ENCODE data around the gene MAP3K12.

The MAP3K12 gene

DNA sequence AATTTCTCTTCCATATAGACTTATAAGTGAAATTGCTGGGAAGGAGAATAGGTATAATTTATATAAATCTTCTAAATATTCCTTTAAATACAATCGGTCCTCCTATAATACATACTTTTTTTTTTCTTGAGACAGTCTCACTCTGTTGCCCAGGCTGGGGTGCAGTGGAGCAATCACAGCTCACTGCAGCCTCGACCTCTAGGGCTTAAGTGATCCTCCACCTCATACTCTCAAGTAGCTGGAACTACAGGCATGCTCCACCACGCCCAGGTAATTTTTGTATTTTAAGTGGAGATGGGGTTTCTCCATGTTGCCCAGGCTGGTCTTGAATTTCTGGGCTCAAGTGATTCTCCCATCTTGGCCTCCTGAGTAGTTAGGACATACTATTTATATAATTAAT lies 37.7 kb upstream of the MAP3K12 start:
- no peak overlapping the region for H3K4me3 ChIP-seq (ENCODE audit: low read depth, low read length)
- CTCF ChIA-PET = no interaction called here
- TF ChIP-seq, protein P1, sequence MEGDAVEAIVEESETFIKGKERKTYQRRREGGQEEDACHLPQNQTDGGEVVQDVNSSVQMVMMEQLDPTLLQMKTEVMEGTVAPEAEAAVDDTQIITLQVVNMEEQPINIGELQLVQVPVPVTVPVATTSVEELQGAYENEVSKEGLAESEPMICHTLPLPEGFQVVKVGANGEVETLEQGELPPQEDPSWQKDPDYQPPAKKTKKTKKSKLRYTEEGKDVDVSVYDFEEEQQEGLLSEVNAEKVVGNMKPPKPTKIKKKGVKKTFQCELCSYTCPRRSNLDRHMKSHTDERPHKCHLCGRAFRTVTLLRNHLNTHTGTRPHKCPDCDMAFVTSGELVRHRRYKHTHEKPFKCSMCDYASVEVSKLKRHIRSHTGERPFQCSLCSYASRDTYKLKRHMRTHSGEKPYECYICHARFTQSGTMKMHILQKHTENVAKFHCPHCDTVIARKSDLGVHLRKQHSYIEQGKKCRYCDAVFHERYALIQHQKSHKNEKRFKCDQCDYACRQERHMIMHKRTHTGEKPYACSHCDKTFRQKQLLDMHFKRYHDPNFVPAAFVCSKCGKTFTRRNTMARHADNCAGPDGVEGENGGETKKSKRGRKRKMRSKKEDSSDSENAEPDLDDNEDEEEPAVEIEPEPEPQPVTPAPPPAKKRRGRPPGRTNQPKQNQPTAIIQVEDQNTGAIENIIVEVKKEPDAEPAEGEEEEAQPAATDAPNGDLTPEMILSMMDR (IDR thresholded peaks at IDR 0.05; ENCODE audit: insufficient read depth, low read length, missing control alignments) = no peak
- no peak for DNase-seq (ENCODE audit: low read depth, low spot score)
- POLR2A ChIA-PET = no interaction called here

DNA sequence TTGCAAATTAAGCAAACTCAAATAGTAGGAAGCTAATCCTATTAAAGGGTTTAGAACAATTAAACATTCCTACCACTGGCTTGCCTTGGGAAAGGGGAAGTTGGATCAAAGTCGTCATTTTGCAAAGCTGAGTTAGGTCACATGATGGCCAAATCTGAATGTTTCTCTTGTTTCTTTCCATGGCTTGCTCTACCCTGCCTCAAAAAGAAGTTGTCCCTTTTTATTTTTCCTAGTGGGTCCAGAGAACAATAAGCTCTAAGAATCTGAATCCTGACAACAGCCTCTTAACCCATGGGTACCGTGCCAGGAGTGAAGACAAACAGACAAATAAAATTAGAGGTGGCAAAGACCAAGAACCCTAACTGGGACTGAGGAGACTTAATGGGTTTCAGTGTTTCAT lies 34.2 kb upstream of the MAP3K12 start:
- no peak for DNase-seq (ENCODE audit: low read depth, low spot score)
- TF ChIP-seq, protein P1 (IDR thresholded peaks at IDR 0.05; ENCODE audit: insufficient read depth, low read length, missing control alignments) = no peak
- no peak overlapping the region for H3K4me3 ChIP-seq (ENCODE audit: low read depth, low read length)
- POLR2A ChIA-PET = no interaction called here
- CTCF ChIA-PET = interaction anchor here (1.0 to 6.6 kb wide), 6 partner anchors 11 to 212 kb away, joined by 3 to 44 read pairs (median 3); no protein-coding TSS in a partner anchor

DNA sequence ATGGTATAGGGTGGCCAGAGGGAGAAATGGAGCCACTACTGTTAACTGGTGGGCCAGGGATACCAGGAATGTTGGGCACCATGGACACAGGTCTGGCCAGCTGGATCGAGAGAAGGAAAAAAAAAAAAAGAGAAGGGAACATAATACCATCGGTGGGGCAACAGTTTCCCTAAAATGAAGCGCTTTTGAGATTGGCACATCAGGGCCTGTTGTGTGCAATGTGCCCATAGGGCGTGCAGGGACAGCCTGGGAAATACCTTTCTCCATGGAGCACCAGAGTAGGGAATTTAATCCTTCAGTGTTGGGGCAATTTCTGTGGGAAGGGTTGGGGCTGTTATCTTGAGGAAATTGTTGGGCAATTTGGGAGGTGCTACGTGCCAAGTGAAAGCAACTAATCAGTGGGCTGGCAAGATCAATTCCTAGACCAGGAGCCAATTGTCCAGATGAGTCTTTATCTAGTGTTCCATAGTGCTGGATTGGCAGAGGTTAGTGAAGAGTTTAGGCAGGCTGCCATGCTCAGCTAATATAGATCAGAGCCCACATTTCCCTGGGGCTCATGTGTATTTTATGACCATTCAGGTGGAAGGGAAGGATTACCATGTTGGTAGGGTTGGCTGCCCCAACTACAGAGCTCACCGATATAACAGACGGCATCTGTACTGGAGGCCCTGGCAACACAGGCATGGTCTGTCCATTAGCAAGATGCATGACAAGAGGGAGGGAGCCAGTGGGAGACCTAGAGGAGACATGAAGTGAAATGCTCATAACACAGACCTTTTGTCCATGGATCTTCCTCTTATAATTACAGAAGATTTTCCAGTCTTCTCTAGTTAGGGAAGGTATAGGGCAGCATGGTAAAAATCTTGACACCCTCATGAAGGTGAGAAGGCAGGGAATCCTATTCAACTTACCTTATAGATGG lies 33.5 kb upstream of the MAP3K12 start:
- TF ChIP-seq, protein P1 (IDR thresholded peaks at IDR 0.05; ENCODE audit: insufficient read depth, low read length, missing control alignments) = no peak
- ChIA-PET CTCF (interaction anchor here (1.0 to 6.6 kb wide), 9 partner anchors 8 to 214 kb away, joined by 3 to 44 read pairs (median 3); partner anchors contain the start of gene ATP5MC2), POLR2A (interaction anchor here (1.5 kb wide), 1 partner anchor 91 kb away, joined by 3 read pairs; no protein-coding TSS in a partner anchor)
- DNase-seq (ENCODE audit: low read depth, low spot score) = no peak
- H3K4me3 ChIP-seq (ENCODE audit: low read depth, low read length) = no peak overlapping the region

DNA sequence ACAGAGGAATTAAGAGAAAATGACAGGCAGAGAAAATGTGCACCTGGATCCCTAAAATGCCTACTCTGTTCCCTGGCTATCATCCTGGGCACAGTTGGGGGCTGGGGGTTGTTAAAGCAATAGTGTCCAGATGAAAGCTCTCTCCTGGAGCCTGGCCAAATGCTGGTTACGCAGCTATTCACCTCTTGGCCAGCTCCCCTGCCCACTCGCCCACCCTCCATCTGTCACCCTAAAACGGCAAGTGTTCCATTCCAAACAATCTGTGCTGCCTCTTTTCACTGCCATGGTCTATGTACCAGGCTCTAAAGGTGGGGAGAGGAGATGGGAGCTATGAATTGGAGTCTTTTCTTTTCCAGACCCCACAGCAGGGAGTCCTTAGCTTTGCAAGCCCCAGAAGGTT lies 32.8 kb upstream of the MAP3K12 start:
- TF ChIP-seq, protein P1 (IDR thresholded peaks at IDR 0.05; ENCODE audit: insufficient read depth, low read length, missing control alignments) = no peak
- no peak overlapping the region for H3K4me3 ChIP-seq (ENCODE audit: low read depth, low read length)
- POLR2A ChIA-PET = interaction anchor here (1.5 kb wide), 1 partner anchor 91 kb away, joined by 3 read pairs; no protein-coding TSS in a partner anchor
- CTCF ChIA-PET = interaction anchor here (0.9 to 6.6 kb wide), 7 partner anchors 9 to 215 kb away, joined by 3 to 44 read pairs (median 3); partner anchors contain the start of gene ATP5MC2
- DNase-seq (ENCODE audit: low read depth, low spot score) = no peak

DNA sequence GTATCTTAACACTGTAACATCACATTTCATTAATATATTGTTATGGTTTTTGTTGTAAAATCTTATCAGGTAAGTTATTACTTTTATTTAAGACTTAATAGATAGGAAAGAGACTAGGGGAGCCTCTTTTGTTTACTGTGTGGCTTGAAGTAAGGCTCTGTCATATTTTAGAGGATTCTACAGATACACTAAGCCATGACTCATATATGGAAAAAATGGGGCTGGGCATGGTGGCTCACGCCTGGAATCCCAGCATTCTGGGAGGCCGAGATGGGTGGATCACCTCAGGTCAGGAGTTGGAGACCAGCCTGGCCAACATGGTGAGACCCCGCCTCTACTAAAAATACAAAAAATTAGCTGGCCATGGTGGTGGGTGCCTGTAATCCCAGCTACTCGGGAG lies 31.7 kb upstream of the MAP3K12 start:
- TF ChIP-seq, protein P1 (IDR thresholded peaks at IDR 0.05; ENCODE audit: insufficient read depth, low read length, missing control alignments) = no peak
- ChIA-PET CTCF (interaction anchor here (1.0 to 6.6 kb wide), 4 partner anchors 13 to 216 kb away, joined by 3 to 44 read pairs (median 6); no protein-coding TSS in a partner anchor), POLR2A (interaction anchor here (0.8 to 1.5 kb wide), 2 partner anchors 30 to 93 kb away, joined by 3 read pairs; partner anchors contain the start of gene TARBP2)
- no peak for DNase-seq (ENCODE audit: low read depth, low spot score)
- no peak overlapping the region for H3K4me3 ChIP-seq (ENCODE audit: low read depth, low read length)

DNA sequence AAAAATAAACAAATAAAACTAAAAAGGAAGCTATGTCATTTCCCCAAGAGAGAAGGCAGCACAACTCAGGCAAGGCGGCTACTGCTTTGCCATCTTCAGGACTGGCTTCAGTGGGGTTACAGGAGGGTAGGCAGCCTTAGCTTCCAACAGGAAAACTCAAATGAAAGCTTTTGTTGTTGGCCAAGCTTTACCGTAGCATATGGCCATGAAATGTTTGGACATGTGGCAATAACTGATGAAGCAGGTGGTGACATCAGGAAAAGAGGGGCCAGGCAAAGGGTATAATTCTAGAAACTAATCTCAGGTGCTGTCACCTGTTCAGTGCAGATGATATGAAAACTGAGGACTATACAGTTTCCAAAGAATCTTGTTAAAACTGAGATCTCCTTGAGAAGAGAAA lies 30.8 kb upstream of the MAP3K12 start:
- TF ChIP-seq, protein P1 (IDR thresholded peaks at IDR 0.05; ENCODE audit: insufficient read depth, low read length, missing control alignments) = no peak
- H3K4me3 ChIP-seq (ENCODE audit: low read depth, low read length) = no peak overlapping the region
- CTCF ChIA-PET = interaction anchor here (0.8 to 6.6 kb wide), 7 partner anchors 9 to 170 kb away, joined by 3 to 44 read pairs (median 4); partner anchors contain the start of gene ATP5MC2
- DNase-seq (ENCODE audit: low read depth, low spot score) = no peak
- POLR2A ChIA-PET = no interaction called here

Data from AG04449 (cell line).